Keratinocyte (primary cell): Measurements from ENCODE around the gene MICAL2. TPM values are rescaled to one million over a fixed set of nuclear protein-coding genes. Genes with fewer than 3 reads are reported as not detected.
A peak's percentile ranks its signal among the peaks of the same experiment; 100 is the strongest.

ENCODE experiments used
- DNase-seq: peaks from one replicate; pipeline ENCODE4 v3.0.0-alpha.2; 2011; ENCODE audit warnings: low read depth, missing footprints, low spot score
- FAIRE-seq: peaks from 2 replicates; lab custom pipeline; 2011; peaks lifted over from hg19 to GRCh38; lab: Jason Lieb, UNC
- H2AFZ ChIP-seq: 2 replicates; pipeline ENCODE4 v1.6.0; 2012; ENCODE audit warnings: low read length, control low read depth, inconsistent platforms; ENCODE audit not compliant: control insufficient read depth
- H3K27ac ChIP-seq: 2 replicates; pipeline ENCODE4 v1.5.1; 2011; ENCODE audit warnings: low read length; ENCODE audit not compliant: control insufficient read depth, insufficient read depth
- H3K27me3 ChIP-seq: 3 replicates; pipeline ENCODE4 v1.6.0; 2011; ENCODE audit warnings: low read length; ENCODE audit not compliant: control insufficient read depth, insufficient read depth; ENCODE audit errors: extremely low read depth
- H3K36me3 ChIP-seq, 2 experiments: 2 replicates in 1 of 2; 3 replicates in 1 of 2; pipeline ENCODE4 v1.5.1; 2011; ENCODE audit warnings: low read length in 2 of 2, mild to moderate bottlenecking in 1 of 2; ENCODE audit not compliant: control insufficient read depth in 2 of 2, insufficient read depth in 2 of 2; ENCODE audit errors: extremely low read depth in 1 of 2
- H3K4me1 ChIP-seq: 3 replicates; pipeline ENCODE4 v1.5.1; 2011; ENCODE audit warnings: low read length; ENCODE audit not compliant: control insufficient read depth, insufficient read depth; ENCODE audit errors: extremely low read depth
- H3K4me2 ChIP-seq: 3 replicates; pipeline ENCODE4 v1.6.0; 2011; ENCODE audit warnings: low read depth, low read length; ENCODE audit not compliant: control insufficient read depth, insufficient read depth; ENCODE audit errors: extremely low read depth
- H3K4me3 ChIP-seq, 3 experiments: fragments of 200-600 bp in 1 of 3; sonication (generic) in 1 of 3; 2 replicates in 2 of 3; 3 replicates in 1 of 3; pipeline ENCODE4 v1.5.1; 2011 to 2016; ENCODE audit warnings: low read length in 3 of 3, mild to moderate bottlenecking in 3 of 3, control low read depth in 2 of 3, inconsistent platforms in 1 of 3, low read depth in 1 of 3, mixed read lengths in 1 of 3, mixed run types in 1 of 3, moderate library complexity in 1 of 3; ENCODE audit not compliant: control insufficient read depth in 2 of 3, insufficient read depth in 2 of 3; ENCODE audit errors: extremely low read depth in 1 of 3
- H3K79me2 ChIP-seq: 2 replicates; pipeline ENCODE4 v1.6.0; 2012; ENCODE audit warnings: low read length; ENCODE audit not compliant: control insufficient read depth, insufficient read depth
- H3K9ac ChIP-seq: 3 replicates; pipeline ENCODE4 v1.6.0; 2011; ENCODE audit warnings: low read length; ENCODE audit not compliant: control insufficient read depth, insufficient read depth; ENCODE audit errors: extremely low read depth
- H3K9me1 ChIP-seq: 3 replicates; pipeline ENCODE4 v1.6.0; 2011; ENCODE audit warnings: low read length; ENCODE audit not compliant: control insufficient read depth, insufficient read depth; ENCODE audit errors: extremely low read depth
- H3K9me3 ChIP-seq: 2 replicates; pipeline ENCODE4 v1.5.1; 2012; ENCODE audit warnings: low read depth, low read length; ENCODE audit not compliant: control insufficient read depth
- H4K20me1 ChIP-seq: 3 replicates; pipeline ENCODE4 v1.6.0; 2011; ENCODE audit warnings: low read length; ENCODE audit not compliant: control insufficient read depth, insufficient read depth; ENCODE audit errors: extremely low read depth
- CTCF ChIP-seq, 3 experiments: IDR thresholded peaks in 1 of 3; conservative IDR thresholded peaks in 1 of 3; optimal IDR thresholded peaks in 1 of 3; 2 replicates in 2 of 3; 3 replicates in 1 of 3; pipeline versions ENCODE3 to v1.5.1; 2011; ENCODE audit warnings: low read length in 3 of 3, mild to moderate bottlenecking in 3 of 3, moderate library complexity in 2 of 3, control low read depth in 1 of 3, inconsistent platforms in 1 of 3; ENCODE audit not compliant: insufficient read depth in 2 of 3; ENCODE audit errors: extremely low read depth in 1 of 3
- EZH2 ChIP-seq: IDR thresholded peaks from one replicate; pipeline ENCODE4 v1.6.1; 2012; ENCODE audit warnings: inconsistent platforms, mild to moderate bottlenecking, low read length, moderate library complexity
- dilution Hi-C: fragments of 300-500 bp; cut with MboI; formaldehyde crosslinking; loops from one replicate; pipeline ENCODE4 v1.7.0; 2020; ENCODE audit warnings: low sequenced_read_pairs; ENCODE audit not compliant: extremely low pct_ligation_motif_present
- polyA plus RNA-seq, 5 experiments: library from polyadenylated mRNA; depleted of rRNA in 3 of 5; stranded (reverse) in 3 of 5; stranded (forward) in 1 of 5; unstranded in 1 of 5; fragments of >200 nt; gene quantifications; 1 replicate in 1 of 5; 2 replicates in 3 of 5; 3 replicates in 1 of 5; pipeline versions ENCODE4 v1.2.1 to v1.2.3, GENCODE V29; 2011 to 2012; ENCODE audit warnings: missing spikeins in 2 of 5, low read depth in 1 of 5, low replicate concordance in 1 of 5

Gene MICAL2
- polyA plus RNA-seq, 1 donor (not counting 4 experiments of a cell fraction or from before 2014, with no cell fraction given): 83.9 TPM

- peaks cover 34% of the 10 kb centered on the region for H3K9me1 ChIP-seq
- peaks cover 60% of the 10 kb centered on the region for H4K20me1 ChIP-seq
- no peak overlapping the region for H3K9ac ChIP-seq
- H3K27ac ChIP-seq: no peak overlapping the region
- DNase-seq (no peak), FAIRE-seq (no peak)
- H3K36me3 ChIP-seq: peaks cover 37 to 78% of the 10 kb centered on the region in 2 experiments
- no peaks in the 10 kb centered on the region for H3K9me3 ChIP-seq
- dilution Hi-C loops: no loop called here
- H3K79me2 ChIP-seq: peaks cover 96% of the 10 kb centered on the region
- H2AFZ ChIP-seq: no peak overlapping the region
- no peak overlapping the region for H3K4me3 ChIP-seq
- no peaks in the 10 kb centered on the region for H3K27me3 ChIP-seq
- H3K4me2 ChIP-seq: no peak overlapping the region
- peaks cover 91% of the 10 kb centered on the region for H3K4me1 ChIP-seq
- TF ChIP-seq EZH2: no peak
- TF ChIP-seq CTCF (optimal IDR thresholded peaks at IDR 0.05 in 1 of 3, IDR thresholded peaks at IDR 0.05 in 1 of 3, conservative IDR thresholded peaks at IDR 0.05 in 1 of 3; ENCODE audit: extremely low read depth in 1 of 3, insufficient read depth in 2 of 3, low read length in 3 of 3): no peak
Measured at GRCh38 chr11:12121517-12121916, 11.1 kb downstream of the MICAL2 start.

GRCh38 chr11:12122083-12122482 lies 11.7 kb downstream of the MICAL2 start:
- no peak overlapping the region for H2AFZ ChIP-seq
- peaks cover 58% of the 10 kb centered on the region for H4K20me1 ChIP-seq
- H3K27ac ChIP-seq: peak overlapping the region; percentile 59
- no peak overlapping the region for H3K4me3 ChIP-seq
- no peak for TF ChIP-seq EZH2
- peak; percentile 65 to 76 (median 73) for TF ChIP-seq CTCF (optimal IDR thresholded peaks at IDR 0.05 in 1 of 3, IDR thresholded peaks at IDR 0.05 in 1 of 3, conservative IDR thresholded peaks at IDR 0.05 in 1 of 3; ENCODE audit: extremely low read depth in 1 of 3, insufficient read depth in 2 of 3, low read length in 3 of 3)
- DNase-seq: no peak
- H3K36me3 ChIP-seq: peaks cover 32 to 76% of the 10 kb centered on the region in 2 experiments
- FAIRE-seq: no peak
- no peak overlapping the region for H3K4me2 ChIP-seq
- dilution Hi-C loops: no loop called here
- peaks cover 92% of the 10 kb centered on the region for H3K4me1 ChIP-seq
- H3K79me2 ChIP-seq: peaks cover 95% of the 10 kb centered on the region
- H3K9me1 ChIP-seq: peaks cover 31% of the 10 kb centered on the region
- no peak overlapping the region for H3K9ac ChIP-seq
- H3K9me3 ChIP-seq: no peaks in the 10 kb centered on the region
- H3K27me3 ChIP-seq: no peaks in the 10 kb centered on the region
